HepG2 (cell line): ENCODE measurements around the gene SURF1. TPM values are rescaled to one million over a fixed set of nuclear protein-coding genes. Genes with fewer than 3 reads are reported as not detected.
A peak's percentile ranks its signal among the peaks of the same experiment; 100 is the strongest.

ENCODE experiments used
- CHD4 ChIP-seq: fragments of 200-600 bp; sonication (generic); IDR thresholded peaks from 2 replicates; pipeline ENCODE4 v1.7.0; 2017; ENCODE audit warnings: mild to moderate bottlenecking, low read length, borderline replicate concordance
- ELF3 ChIP-seq: IDR thresholded peaks from 2 replicates; pipeline ENCODE4 v1.6.1; 2016; ENCODE audit warnings: missing genetic modification reagents, missing compliant biosample characterization
- HCFC1 ChIP-seq: fragments of 150-350 bp; IDR thresholded peaks from 2 replicates; pipeline ENCODE4 v1.6.1; 2014; ENCODE audit warnings: low read depth, low read length
- KDM5A ChIP-seq: fragments of 200-600 bp; sonication (generic); IDR thresholded peaks from 2 replicates; pipeline ENCODE4 v1.7.0; 2018; ENCODE audit warnings: antibody characterized with exemption, mild to moderate bottlenecking, low read length, borderline replicate concordance
- MAFG ChIP-seq: sonication (generic); formaldehyde crosslinking; IDR thresholded peaks from 2 replicates; pipeline ENCODE4 v1.5.1; 2020; ENCODE audit warnings: mild to moderate bottlenecking, missing genetic modification reagents
- POLR2G ChIP-seq: fragments of 200-400 bp; formaldehyde crosslinking; IDR thresholded peaks from 2 replicates; pipeline ENCODE4 v1.6.1; 2018; ENCODE audit warnings: mild to moderate bottlenecking, low read depth, low read length, moderate library complexity
- SIX1 ChIP-seq: sonication (generic); formaldehyde crosslinking; IDR thresholded peaks from 2 replicates; pipeline ENCODE4 v1.4.0; 2020; ENCODE audit warnings: missing genetic modification reagents, borderline replicate concordance
- SMC3 ChIP-seq: IDR thresholded peaks from 2 replicates; pipeline ENCODE4 v1.6.1; 2011; ENCODE audit warnings: low read length, improper control_type of control experiment
- SRSF9 ChIP-seq: fragments of 200-400 bp; formaldehyde crosslinking; IDR thresholded peaks from 2 replicates; pipeline ENCODE4 v1.6.1; 2018; ENCODE audit warnings: borderline replicate concordance, mild to moderate bottlenecking, low read depth, low read length; ENCODE audit not compliant: insufficient read depth, poor library complexity, severe bottlenecking
- ZNF124 ChIP-seq: sonication (generic); formaldehyde crosslinking; IDR thresholded peaks from 2 replicates; pipeline ENCODE4 v1.4.0; 2020; ENCODE audit warnings: missing genetic modification reagents
- ZNF24 ChIP-seq: fragments of 450-650 bp; IDR thresholded peaks from 2 replicates; pipeline ENCODE4 v1.6.1; 2017; ENCODE audit warnings: antibody characterized with exemption, mild to moderate bottlenecking
- ZNF44 ChIP-seq: sonication (generic); formaldehyde crosslinking; IDR thresholded peaks from 2 replicates; pipeline ENCODE4 v1.5.1; 2020; ENCODE audit warnings: mild to moderate bottlenecking, missing genetic modification reagents
- ZNF746 ChIP-seq: sonication (generic); formaldehyde crosslinking; IDR thresholded peaks from 2 replicates; pipeline ENCODE4 v1.8.0; 2022; ENCODE audit warnings: mild to moderate bottlenecking, missing genetic modification reagents
- ZNF790 ChIP-seq: sonication (generic); formaldehyde crosslinking; IDR thresholded peaks from 2 replicates; pipeline ENCODE4 v1.8.0; 2022; ENCODE audit warnings: missing genetic modification reagents, mild to moderate bottlenecking, borderline replicate concordance
- polyA plus RNA-seq, 8 experiments: library from polyadenylated mRNA; depleted of rRNA in 3 of 8; stranded (reverse) in 7 of 8; unstranded in 1 of 8; fragments of >200 nt; fragmentation: Illumina TruSeq in 4 of 8; extraction: Trizol in 4 of 8; gene quantifications; 2 replicates each; pipeline versions ENCODE4 v1.2.1 to v1.2.3, GENCODE V29; 2011 to 2016; ENCODE audit warnings: low read depth in 4 of 8, missing spikeins in 1 of 8, mixed read lengths in 1 of 8; ENCODE audit not compliant: insufficient read depth in 1 of 8
- total RNA-seq, 5 experiments: library from RNA; depleted of rRNA; stranded (reverse); fragments of >200 nt; fragmentation: Illumina TruSeq; extraction: Trizol; gene quantifications; 2 replicates each; pipeline ENCODE4 v1.2.3, GENCODE V29; 2016; ENCODE audit warnings: low read depth in 1 of 5
- TF ChIP-seq, protein P1 (sequence below): sonication (generic); formaldehyde crosslinking; IDR thresholded peaks from 2 replicates; pipeline ENCODE4 v1.4.0; 2020; ENCODE audit warnings: low read depth, mild to moderate bottlenecking, missing genetic modification reagents
- TF ChIP-seq, protein P2 (sequence below): IDR thresholded peaks from 2 replicates; pipeline ENCODE4 v1.6.1; 2016; ENCODE audit warnings: mild to moderate bottlenecking
- TF ChIP-seq, protein P3 (sequence below): sonication (generic); formaldehyde crosslinking; IDR thresholded peaks from 2 replicates; pipeline ENCODE4 v1.4.0; 2020; ENCODE audit warnings: missing genetic modification reagents
- TF ChIP-seq, protein P4 (sequence below): sonication (generic); formaldehyde crosslinking; IDR thresholded peaks from 2 replicates; pipeline ENCODE4 v1.5.1; 2020; ENCODE audit warnings: missing genetic modification reagents, mild to moderate bottlenecking, borderline replicate concordance
- TF ChIP-seq, protein P5 (sequence below): sonication (generic); formaldehyde crosslinking; IDR thresholded peaks from 2 replicates; pipeline ENCODE4 v1.5.0; 2020; ENCODE audit warnings: mild to moderate bottlenecking, missing genetic modification reagents, borderline replicate concordance

Gene SURF1
- total and polyA plus RNA-seq, 2 of the 13 experiments (the other 11 are each of a cell fraction or from before 2014, with no cell fraction given) = 17.8 to 40.7 TPM

DNA sequence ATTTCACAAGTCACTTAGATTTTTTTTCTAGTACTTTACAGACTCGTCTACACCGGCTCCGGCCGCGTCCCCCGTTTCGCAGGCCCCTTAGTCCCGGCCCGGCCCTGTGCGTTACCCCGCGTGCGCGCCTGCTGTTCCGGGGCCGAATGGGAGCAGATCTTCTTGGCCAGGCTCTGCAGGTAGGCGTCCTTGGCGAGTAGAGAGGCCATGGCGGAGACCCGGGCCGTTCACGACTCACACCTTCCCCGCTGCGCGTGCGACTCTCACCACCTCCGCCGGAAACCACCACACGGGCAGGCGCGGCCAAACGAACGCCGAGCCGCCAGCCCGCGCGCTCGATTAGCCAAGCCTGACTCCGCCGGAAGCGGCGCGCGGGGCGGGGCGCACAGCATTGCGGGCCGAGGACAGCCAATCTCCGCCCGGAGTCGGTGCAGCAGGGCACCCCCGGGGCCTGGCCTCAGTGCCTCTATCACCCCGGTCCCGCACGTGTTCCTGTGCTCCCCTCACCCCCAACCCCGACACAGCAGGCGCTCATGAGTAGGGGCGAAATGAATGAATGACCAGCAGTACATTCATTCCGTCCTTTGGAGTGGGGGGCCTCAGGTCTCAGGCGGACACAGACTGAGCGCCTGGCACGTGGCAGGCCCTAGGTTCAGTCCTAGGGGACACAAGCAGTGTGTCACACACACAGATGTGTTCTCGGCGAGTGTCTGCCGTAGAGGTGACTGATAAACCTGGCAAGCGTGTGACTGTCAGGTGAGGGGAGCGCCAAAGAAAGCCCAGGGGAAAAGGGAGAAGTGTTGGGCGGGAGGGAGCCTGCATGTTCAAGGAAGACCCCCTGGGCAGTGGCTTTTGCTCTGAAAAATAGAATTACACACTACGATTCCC lies 20.1 kb downstream of the SURF1 start, which contains the start of gene SURF6 (continued):
- TF ChIP-seq, protein P1, sequence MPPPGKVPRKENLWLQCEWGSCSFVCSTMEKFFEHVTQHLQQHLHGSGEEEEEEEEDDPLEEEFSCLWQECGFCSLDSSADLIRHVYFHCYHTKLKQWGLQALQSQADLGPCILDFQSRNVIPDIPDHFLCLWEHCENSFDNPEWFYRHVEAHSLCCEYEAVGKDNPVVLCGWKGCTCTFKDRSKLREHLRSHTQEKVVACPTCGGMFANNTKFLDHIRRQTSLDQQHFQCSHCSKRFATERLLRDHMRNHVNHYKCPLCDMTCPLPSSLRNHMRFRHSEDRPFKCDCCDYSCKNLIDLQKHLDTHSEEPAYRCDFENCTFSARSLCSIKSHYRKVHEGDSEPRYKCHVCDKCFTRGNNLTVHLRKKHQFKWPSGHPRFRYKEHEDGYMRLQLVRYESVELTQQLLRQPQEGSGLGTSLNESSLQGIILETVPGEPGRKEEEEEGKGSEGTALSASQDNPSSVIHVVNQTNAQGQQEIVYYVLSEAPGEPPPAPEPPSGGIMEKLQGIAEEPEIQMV (CRISPR knock-in tag) = no peak; the same call in 1 of the 2 replicates
- peak; percentile 80; the same call in 1 of the 2 replicates for TF ChIP-seq KDM5A
- no peak for TF ChIP-seq SMC3
- TF ChIP-seq ZNF124 = peak; percentile 77; the same call in 1 of the 2 replicates
- no peak for TF ChIP-seq SIX1 (CRISPR knock-in tag)
- peak; percentile 90 for TF ChIP-seq ELF3 (CRISPR knock-in tag)
- TF ChIP-seq HCFC1 = peak; percentile 76
- TF ChIP-seq, protein P2, sequence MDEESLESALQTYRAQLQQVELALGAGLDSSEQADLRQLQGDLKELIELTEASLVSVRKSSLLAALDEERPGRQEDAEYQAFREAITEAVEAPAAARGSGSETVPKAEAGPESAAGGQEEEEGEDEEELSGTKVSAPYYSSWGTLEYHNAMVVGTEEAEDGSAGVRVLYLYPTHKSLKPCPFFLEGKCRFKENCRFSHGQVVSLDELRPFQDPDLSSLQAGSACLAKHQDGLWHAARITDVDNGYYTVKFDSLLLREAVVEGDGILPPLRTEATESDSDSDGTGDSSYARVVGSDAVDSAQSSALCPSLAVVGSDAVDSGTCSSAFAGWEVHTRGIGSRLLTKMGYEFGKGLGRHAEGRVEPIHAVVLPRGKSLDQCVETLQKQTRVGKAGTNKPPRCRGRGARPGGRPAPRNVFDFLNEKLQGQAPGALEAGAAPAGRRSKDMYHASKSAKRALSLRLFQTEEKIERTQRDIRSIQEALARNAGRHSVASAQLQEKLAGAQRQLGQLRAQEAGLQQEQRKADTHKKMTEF = peak; percentile 93
- TF ChIP-seq, protein P3, sequence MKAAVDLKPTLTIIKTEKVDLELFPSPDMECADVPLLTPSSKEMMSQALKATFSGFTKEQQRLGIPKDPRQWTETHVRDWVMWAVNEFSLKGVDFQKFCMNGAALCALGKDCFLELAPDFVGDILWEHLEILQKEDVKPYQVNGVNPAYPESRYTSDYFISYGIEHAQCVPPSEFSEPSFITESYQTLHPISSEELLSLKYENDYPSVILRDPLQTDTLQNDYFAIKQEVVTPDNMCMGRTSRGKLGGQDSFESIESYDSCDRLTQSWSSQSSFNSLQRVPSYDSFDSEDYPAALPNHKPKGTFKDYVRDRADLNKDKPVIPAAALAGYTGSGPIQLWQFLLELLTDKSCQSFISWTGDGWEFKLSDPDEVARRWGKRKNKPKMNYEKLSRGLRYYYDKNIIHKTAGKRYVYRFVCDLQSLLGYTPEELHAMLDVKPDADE (CRISPR knock-in tag) = no peak
- TF ChIP-seq ZNF24 = peak; percentile 67; the same call in 1 of the 2 replicates
- no peak for TF ChIP-seq ZNF44 (CRISPR knock-in tag)
- no peak; the same call in 1 of the 2 replicates for TF ChIP-seq MAFG (CRISPR knock-in tag)
- TF ChIP-seq, protein P4, sequence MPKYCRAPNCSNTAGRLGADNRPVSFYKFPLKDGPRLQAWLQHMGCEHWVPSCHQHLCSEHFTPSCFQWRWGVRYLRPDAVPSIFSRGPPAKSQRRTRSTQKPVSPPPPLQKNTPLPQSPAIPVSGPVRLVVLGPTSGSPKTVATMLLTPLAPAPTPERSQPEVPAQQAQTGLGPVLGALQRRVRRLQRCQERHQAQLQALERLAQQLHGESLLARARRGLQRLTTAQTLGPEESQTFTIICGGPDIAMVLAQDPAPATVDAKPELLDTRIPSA (CRISPR knock-in tag) = peak; percentile 47; the same call in 1 of the 2 replicates
- TF ChIP-seq ZNF790 = peak; percentile 27; the same call in 1 of the 2 replicates
- no peak for TF ChIP-seq SRSF9
- no peak for TF ChIP-seq CHD4
- peak; percentile 85 for TF ChIP-seq POLR2G
- TF ChIP-seq, protein P5, sequence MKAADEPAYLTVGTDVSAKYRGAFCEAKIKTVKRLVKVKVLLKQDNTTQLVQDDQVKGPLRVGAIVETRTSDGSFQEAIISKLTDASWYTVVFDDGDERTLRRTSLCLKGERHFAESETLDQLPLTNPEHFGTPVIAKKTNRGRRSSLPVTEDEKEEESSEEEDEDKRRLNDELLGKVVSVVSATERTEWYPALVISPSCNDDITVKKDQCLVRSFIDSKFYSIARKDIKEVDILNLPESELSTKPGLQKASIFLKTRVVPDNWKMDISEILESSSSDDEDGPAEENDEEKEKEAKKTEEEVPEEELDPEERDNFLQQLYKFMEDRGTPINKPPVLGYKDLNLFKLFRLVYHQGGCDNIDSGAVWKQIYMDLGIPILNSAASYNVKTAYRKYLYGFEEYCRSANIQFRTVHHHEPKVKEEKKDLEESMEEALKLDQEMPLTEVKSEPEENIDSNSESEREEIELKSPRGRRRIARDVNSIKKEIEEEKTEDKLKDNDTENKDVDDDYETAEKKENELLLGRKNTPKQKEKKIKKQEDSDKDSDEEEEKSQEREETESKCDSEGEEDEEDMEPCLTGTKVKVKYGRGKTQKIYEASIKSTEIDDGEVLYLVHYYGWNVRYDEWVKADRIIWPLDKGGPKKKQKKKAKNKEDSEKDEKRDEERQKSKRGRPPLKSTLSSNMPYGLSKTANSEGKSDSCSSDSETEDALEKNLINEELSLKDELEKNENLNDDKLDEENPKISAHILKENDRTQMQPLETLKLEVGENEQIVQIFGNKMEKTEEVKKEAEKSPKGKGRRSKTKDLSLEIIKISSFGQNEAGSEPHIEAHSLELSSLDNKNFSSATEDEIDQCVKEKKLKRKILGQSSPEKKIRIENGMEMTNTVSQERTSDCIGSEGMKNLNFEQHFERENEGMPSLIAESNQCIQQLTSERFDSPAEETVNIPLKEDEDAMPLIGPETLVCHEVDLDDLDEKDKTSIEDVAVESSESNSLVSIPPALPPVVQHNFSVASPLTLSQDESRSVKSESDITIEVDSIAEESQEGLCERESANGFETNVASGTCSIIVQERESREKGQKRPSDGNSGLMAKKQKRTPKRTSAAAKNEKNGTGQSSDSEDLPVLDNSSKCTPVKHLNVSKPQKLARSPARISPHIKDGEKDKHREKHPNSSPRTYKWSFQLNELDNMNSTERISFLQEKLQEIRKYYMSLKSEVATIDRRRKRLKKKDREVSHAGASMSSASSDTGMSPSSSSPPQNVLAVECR (CRISPR knock-in tag) = peak; percentile 99
- TF ChIP-seq ZNF746 (CRISPR knock-in tag) = no peak; the same call in 1 of the 2 replicates
